Inflammatory macrophage treated with lipopolysaccharide for 1 hour (primary cell): Measurements from ENCODE around the gene C9orf78.

Experiments
- DNase-seq, 2 donors: peaks; one replicate each; pipeline ENCODE4 v3.0.0-alpha.2; 2020 to 2022

Gene C9orf78

DNA sequence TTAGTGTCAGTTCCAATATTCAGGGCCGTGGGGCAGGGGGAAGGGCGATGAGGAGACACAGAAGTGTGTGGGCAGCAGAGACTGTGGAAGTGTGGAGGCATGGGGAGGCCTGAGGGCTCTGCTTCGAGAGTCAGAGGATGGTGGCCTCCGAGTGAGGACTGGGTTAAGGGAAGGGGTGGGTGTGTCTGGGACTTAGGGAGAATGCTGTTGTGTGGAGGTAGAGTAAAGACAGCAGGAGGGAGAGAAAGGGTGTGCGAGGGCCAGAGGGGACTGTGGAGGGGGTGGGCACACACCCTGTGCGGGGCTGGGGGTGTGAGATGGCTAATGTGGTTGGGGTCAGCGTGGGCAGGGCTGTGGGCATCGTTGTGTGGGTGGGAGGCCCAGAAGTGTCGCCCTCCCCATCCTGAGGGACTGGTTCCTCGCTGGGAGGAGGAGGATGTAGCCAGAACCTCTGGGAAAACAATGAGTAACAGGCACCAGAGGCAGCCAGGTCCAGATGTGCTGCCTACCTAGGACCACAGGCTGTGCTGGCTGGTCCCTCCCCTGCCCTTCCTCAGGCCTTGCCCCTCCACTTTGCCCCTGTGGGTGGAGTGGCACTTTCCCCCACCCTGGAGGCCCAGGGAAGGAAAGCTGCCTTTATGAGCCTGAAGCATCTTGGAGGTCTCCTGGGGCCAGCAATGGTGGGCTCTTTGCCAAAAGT is 4.4 kb upstream of the C9orf78 start:
- DNase-seq = peak in 1 of 2 donors; percentile 7

DNA sequence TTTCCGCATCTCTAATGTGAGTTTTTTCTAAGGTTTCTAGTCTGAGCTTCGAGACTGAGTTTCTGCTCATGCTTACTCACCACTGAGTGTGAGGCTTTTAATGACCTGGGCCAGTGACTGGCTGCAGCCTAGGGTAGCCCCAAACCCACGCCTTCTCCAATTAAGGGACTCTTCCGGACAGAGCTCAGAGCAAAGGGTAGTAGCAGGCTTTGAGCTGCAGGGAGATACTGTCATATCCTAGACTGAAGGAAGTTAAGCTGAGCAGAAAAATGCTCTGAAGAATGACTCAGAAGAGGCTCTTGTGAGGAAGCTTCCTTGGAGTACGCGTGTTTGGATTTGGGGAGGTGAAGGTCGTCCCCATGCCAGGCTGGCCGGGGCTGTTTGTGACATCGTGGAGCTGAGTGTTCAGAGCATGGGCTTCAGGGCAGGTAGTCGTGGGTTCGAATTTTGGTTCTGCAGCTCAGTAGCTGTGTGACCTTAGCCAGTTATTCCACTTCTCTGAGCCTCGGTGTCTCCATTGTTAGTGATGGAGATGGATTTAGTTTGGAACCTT is 3.7 kb upstream of the C9orf78 start:
- peak; percentile 60 to 82 for DNase-seq

DNA sequence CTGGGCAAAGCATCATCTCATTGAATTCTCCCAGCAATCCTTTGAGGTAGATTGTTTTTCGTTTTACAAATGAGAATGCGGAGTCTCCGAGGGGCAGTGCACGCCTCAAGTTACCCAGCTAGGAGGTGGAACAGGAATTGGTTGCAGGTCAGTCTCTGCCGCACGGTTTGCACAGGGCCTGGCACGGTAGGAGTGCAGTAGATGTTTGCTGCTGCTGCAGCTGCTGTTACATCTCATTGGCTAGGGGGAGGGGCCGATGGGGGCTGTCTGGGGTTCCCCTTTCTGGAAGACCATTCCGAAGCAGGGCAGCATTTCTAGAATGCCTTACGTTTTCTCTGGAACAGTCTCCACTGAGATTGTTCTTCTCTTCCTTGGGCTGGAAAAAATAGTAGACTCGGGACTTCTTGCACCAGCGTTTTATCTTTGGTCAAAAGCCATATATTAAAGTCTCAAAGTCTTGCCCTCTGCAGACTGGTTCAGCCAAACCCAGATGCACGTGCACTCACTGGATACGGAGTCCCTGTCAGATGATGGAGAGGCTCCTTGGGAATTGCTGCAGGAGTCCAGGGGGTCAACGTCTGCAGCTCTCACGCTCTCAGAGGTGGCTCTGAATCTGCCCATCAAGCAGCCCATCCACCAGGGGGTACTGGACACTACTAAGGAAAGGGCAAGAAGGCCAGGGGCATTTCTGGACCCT is 1.4 kb upstream of the C9orf78 start:
- no peak for DNase-seq

DNA sequence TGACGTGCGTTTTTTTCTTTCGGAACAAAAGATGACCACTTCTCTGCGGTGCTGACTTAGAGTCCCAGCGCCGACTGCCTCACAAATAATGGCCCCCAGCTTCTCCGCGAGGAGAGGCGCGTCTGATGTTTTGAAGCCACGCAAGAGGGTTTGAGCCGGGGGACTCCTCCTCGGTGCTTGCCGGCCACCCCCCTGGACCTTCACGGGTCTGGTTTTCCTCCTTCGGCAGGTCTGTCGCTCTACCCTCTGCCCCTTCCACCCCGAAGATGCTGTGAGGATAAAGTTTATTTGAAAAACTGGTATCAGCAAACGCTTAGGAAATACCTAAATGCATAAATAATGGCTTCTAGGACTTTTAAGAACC is 767 bp upstream of the C9orf78 start:
- DNase-seq = no peak

- DNase-seq = peak in 1 of 2 donors; percentile 16
These were observed 467 bp downstream of the C9orf78 start for GRCh38 chr9:129834489-129835127.

GRCh38 chr9:129832982-129833381 is 2.1 kb downstream of the C9orf78 start:
- DNase-seq = peak in 1 of 2 donors; percentile 31

GRCh38 chr9:129828969-129829368 is 6.1 kb downstream of the C9orf78 start:
- DNase-seq = no peak

DNA sequence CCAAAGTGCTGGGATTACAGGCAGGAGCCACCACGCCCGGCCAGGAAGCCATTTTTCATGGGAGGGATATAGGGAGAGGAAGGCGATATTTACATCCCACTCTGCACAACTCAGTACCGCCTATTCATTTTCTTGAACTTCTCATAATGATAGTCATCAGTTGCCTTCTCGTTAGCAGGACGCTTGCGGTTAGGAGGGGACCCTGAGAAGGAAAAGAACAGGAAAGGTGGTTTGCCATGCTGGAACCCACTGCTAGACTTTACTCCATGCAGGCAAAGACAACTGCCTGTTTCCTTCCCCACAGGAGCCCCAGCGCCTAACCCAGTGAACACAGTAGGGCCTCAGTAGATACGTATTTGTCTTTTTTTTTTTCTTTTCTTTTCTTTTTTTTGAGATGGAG is 7.0 kb downstream of the C9orf78 start:
- DNase-seq = no peak

DNA sequence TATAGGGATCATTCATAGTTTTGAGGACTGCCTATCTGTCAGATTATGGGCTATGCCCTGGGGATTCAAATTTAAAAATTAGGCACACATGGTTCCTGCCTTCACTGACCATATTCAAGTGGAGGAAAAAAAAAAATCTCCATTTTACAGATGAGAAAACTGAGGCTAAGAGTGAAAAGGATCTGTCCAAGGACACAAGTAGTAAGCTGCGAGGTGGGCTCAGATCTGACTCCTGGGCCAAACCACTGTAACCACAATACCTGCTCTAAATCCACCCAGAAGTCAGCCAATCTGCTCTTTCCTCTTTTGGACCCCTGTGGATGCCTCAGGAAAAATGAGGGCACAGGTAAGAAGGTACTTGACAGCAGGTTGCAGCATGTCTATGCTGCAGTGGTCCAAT is 8.3 kb downstream of the C9orf78 start:
- no peak for DNase-seq

DNA sequence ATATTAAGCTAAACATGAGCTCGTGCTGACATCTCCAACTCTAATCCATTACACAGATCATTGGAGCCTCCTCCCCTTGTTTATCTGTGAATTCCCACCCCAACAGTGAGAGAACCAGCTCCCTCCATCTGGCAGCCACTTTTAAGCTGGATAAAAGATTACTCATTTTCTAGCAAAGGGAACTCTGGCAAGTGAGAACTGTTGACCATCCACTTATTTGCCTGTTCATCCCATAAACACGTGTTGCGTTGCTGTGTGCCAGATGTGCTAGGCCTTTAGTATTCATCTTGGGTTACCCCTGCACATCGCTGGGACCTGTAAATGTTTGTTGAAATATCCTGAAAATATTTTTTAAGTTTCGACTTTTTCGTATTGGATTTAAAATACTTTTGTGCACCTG is 8.7 kb downstream of the C9orf78 start:
- DNase-seq = no peak

GRCh38 chr9:129823935-129824601 is 11.0 kb downstream of the C9orf78 start, which contains the start of gene TOR1A:
Gene TOR1A, minus strand, starts transcription at chr9:129824136. Its CDS starts 51 bp downstream, at chr9:129824085.
- DNase-seq = peak; percentile 89 to 94

GRCh38 chr9:129823542-129823934 is 11.5 kb downstream of the C9orf78 start:
- DNase-seq = no peak

GRCh38 chr9:129822898-129823541 is 12.1 kb downstream of the C9orf78 start:
- DNase-seq = peak in 1 of 2 donors; percentile 6

GRCh38 chr9:129816501-129817435 is 18.3 kb downstream of the C9orf78 start:
- DNase-seq = peak; percentile 89 to 92

DNA sequence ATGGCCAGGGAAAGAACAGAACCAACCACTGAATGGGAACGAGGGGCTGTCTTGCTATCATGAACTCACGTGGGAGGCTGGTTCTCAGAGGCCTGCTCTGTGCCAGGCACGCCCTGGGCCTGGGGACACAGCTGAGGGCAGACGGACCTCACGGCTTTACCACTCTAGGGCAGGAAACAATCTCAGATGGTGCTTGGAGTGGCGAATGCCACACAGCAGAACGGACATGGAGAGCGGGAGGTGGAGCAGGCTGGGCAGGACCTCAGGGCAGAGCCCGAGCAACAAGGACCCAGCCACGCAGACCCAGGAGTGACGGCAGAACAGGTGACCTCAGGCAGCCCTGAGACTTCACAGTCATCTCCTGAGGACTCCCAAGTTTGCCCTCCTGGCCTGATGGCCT is 19.8 kb downstream of the C9orf78 start:
- no peak for DNase-seq

GRCh38 chr9:129814432-129815223 is 20.4 kb downstream of the C9orf78 start:
- peak; percentile 16 to 47 for DNase-seq

- no peak for DNase-seq
These were observed 21.4 kb downstream of the C9orf78 start for GRCh38 chr9:129813661-129814060.

- no peak for DNase-seq
These were observed 22.7 kb downstream of the C9orf78 start for GRCh38 chr9:129812385-129812784.

- no peak for DNase-seq
These were observed 23.1 kb downstream of the C9orf78 start for GRCh38 chr9:129811967-129812363.

DNA sequence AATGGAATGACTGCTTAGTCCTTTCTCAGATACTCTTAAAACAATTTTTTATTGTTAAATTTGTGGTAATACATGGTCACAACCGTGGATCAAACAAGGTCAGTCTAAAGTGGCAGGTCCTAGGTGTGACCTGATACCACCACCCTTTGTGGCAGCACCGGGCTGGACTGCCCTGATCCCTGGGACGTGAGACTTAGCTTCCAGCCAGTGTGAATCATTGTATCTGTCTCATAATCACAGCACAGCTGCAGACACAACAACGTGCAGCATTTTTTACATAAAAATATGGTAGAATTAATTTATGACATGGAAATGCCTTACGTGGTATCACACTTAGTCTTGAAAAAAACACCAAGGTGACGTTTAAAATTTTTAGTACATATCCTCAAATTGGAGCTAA is 24.3 kb downstream of the C9orf78 start:
- DNase-seq = no peak

DNA sequence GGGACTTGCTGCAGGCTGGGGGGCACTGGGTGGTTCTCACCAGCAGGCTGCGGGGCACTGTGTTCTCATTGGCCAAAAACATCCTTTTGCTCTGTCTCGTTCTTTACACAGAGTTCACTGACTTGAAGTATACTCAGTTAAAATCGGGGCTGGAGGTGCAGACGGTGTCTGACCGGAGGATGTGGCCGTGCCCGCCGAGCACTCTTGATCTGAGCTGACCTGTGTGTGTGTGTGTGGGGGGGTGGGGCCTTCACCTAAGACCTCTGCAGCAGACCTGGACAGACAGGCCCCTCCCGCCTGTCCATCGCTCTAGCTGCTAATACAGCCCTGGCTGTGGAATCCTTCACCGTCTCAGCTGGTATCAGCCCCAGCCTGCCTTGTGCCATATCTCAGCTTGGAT is 25.0 kb downstream of the C9orf78 start:
- no peak for DNase-seq
